Activated naive CD4-positive, alpha-beta T cell treated with anti-CD3 and anti-CD28 coated beads, Interleukin-2, amount 50 U/mL, for 24 hours (primary cell): Measurements from ENCODE around the gene PRPF18.
A peak's percentile ranks its signal among the peaks of the same experiment; 100 is the strongest.

Experiments used
- H3K27ac Mint-ChIP-seq: one replicate; pipeline ENCODE4 v1.8.0; 2021; ENCODE audit warnings: mild to moderate bottlenecking, mixed read lengths
- H3K27me3 Mint-ChIP-seq: one replicate; pipeline ENCODE4 v1.8.0; 2021; ENCODE audit warnings: mixed read lengths
- H3K36me3 Mint-ChIP-seq: one replicate; pipeline ENCODE4 v1.8.0; 2021; ENCODE audit warnings: mixed read lengths
- H3K4me1 Mint-ChIP-seq: one replicate; pipeline ENCODE4 v1.8.0; 2021; ENCODE audit warnings: mixed read lengths
- H3K4me3 Mint-ChIP-seq: one replicate; pipeline ENCODE4 v1.8.0; 2021; ENCODE audit warnings: mild to moderate bottlenecking, mixed read lengths
- H3K9me3 Mint-ChIP-seq: one replicate; pipeline ENCODE4 v1.8.0; 2021; ENCODE audit warnings: mixed read lengths

PRPF18 gene

GRCh38 chr10:13649844-13650520, 63.2 kb downstream of the PRPF18 start:
- H3K27ac Mint-ChIP-seq = no peak overlapping the region

GRCh38 chr10:13650961-13651360, 64.2 kb downstream of the PRPF18 start:
- H3K27me3 Mint-ChIP-seq = no peaks in the 10 kb centered on the region
- H3K27ac Mint-ChIP-seq = no peak overlapping the region
- H3K4me3 Mint-ChIP-seq = no peak overlapping the region

More at GRCh38 chr10:13649844-13650520, 63.2 kb downstream of the PRPF18 start:
- Mint-ChIP-seq H3K27me3 (no peaks in the 10 kb centered on the region), H3K36me3 (peaks cover 5% of the 10 kb centered on the region), H3K9me3 (no peaks in the 10 kb centered on the region), H3K4me3 (no peak overlapping the region), H3K4me1 (peaks cover 14% of the 10 kb centered on the region)

GRCh38 chr10:13651969-13652720, 65.4 kb downstream of the PRPF18 start:
- H3K9me3 Mint-ChIP-seq = no peaks in the 10 kb centered on the region

More at GRCh38 chr10:13650961-13651360, 64.2 kb downstream of the PRPF18 start:
- peaks cover 14% of the 10 kb centered on the region for H3K4me1 Mint-ChIP-seq
- peaks cover 2% of the 10 kb centered on the region for H3K36me3 Mint-ChIP-seq
- no peaks in the 10 kb centered on the region for H3K9me3 Mint-ChIP-seq

GRCh38 chr10:13652860-13653259, 66.1 kb downstream of the PRPF18 start:
- H3K4me3 Mint-ChIP-seq = no peak overlapping the region
- H3K9me3 Mint-ChIP-seq = no peaks in the 10 kb centered on the region
- H3K4me1 Mint-ChIP-seq = peaks cover 10% of the 10 kb centered on the region
- H3K36me3 Mint-ChIP-seq = no peaks in the 10 kb centered on the region
- no peaks in the 10 kb centered on the region for H3K27me3 Mint-ChIP-seq
- no peak overlapping the region for H3K27ac Mint-ChIP-seq

More at GRCh38 chr10:13651969-13652720, 65.4 kb downstream of the PRPF18 start:
- no peaks in the 10 kb centered on the region for H3K36me3 Mint-ChIP-seq
- no peaks in the 10 kb centered on the region for H3K27me3 Mint-ChIP-seq
- H3K27ac Mint-ChIP-seq = no peak overlapping the region
- peaks cover 14% of the 10 kb centered on the region for H3K4me1 Mint-ChIP-seq
- H3K4me3 Mint-ChIP-seq = no peak overlapping the region

GRCh38 chr10:13654118-13654830, 67.5 kb downstream of the PRPF18 start:
- H3K9me3 Mint-ChIP-seq = no peaks in the 10 kb centered on the region
- H3K27me3 Mint-ChIP-seq = no peaks in the 10 kb centered on the region
- peak overlapping the region; percentile 24 for H3K27ac Mint-ChIP-seq
- H3K36me3 Mint-ChIP-seq = no peaks in the 10 kb centered on the region
- no peak overlapping the region for H3K4me3 Mint-ChIP-seq
- H3K4me1 Mint-ChIP-seq = no peaks in the 10 kb centered on the region

GRCh38 chr10:13654846-13655245, 68.1 kb downstream of the PRPF18 start:
- Mint-ChIP-seq H3K27me3 (no peaks in the 10 kb centered on the region), H3K4me1 (peaks cover 3% of the 10 kb centered on the region), H3K4me3 (no peak overlapping the region), H3K27ac (no peak overlapping the region), H3K36me3 (no peaks in the 10 kb centered on the region), H3K9me3 (no peaks in the 10 kb centered on the region)

- Mint-ChIP-seq H3K36me3 (no peaks in the 10 kb centered on the region), H3K9me3 (no peaks in the 10 kb centered on the region), H3K4me1 (peaks cover 8% of the 10 kb centered on the region), H3K4me3 (no peak overlapping the region), H3K27me3 (no peaks in the 10 kb centered on the region), H3K27ac (no peak overlapping the region)
Observed at GRCh38 chr10:13656337-13657100, 69.8 kb downstream of the PRPF18 start.

- Mint-ChIP-seq H3K4me3 (no peak overlapping the region), H3K27ac (no peak overlapping the region), H3K27me3 (no peaks in the 10 kb centered on the region)
Observed at GRCh38 chr10:13657101-13657680, 70.4 kb downstream of the PRPF18 start.

GRCh38 chr10:13658264-13658663, 71.5 kb downstream of the PRPF18 start:
- H3K27ac Mint-ChIP-seq = no peak overlapping the region
- no peaks in the 10 kb centered on the region for H3K36me3 Mint-ChIP-seq
- no peaks in the 10 kb centered on the region for H3K9me3 Mint-ChIP-seq
- no peak overlapping the region for H3K4me3 Mint-ChIP-seq
- peaks cover 8% of the 10 kb centered on the region for H3K4me1 Mint-ChIP-seq
- H3K27me3 Mint-ChIP-seq = no peaks in the 10 kb centered on the region

More at GRCh38 chr10:13657101-13657680, 70.4 kb downstream of the PRPF18 start:
- peaks cover 8% of the 10 kb centered on the region for H3K4me1 Mint-ChIP-seq
- H3K36me3 Mint-ChIP-seq = no peaks in the 10 kb centered on the region
- no peaks in the 10 kb centered on the region for H3K9me3 Mint-ChIP-seq

- Mint-ChIP-seq H3K4me1 (peaks cover 8% of the 10 kb centered on the region), H3K36me3 (no peaks in the 10 kb centered on the region), H3K9me3 (no peaks in the 10 kb centered on the region), H3K27ac (no peak overlapping the region), H3K27me3 (no peaks in the 10 kb centered on the region), H3K4me3 (no peak overlapping the region)
Observed at GRCh38 chr10:13658871-13659685, 72.3 kb downstream of the PRPF18 start.

GRCh38 chr10:13659887-13660550, 73.3 kb downstream of the PRPF18 start:
- H3K36me3 Mint-ChIP-seq = no peaks in the 10 kb centered on the region
- H3K27ac Mint-ChIP-seq = no peak overlapping the region
- no peaks in the 10 kb centered on the region for H3K27me3 Mint-ChIP-seq
- no peak overlapping the region for H3K4me3 Mint-ChIP-seq
- H3K4me1 Mint-ChIP-seq = peaks cover 8% of the 10 kb centered on the region
- H3K9me3 Mint-ChIP-seq = no peaks in the 10 kb centered on the region

GRCh38 chr10:13660551-13660920, 73.8 kb downstream of the PRPF18 start:
- Mint-ChIP-seq H3K27me3 (no peaks in the 10 kb centered on the region), H3K4me3 (no peak overlapping the region), H3K27ac (no peak overlapping the region), H3K4me1 (peaks cover 8% of the 10 kb centered on the region), H3K36me3 (no peaks in the 10 kb centered on the region), H3K9me3 (no peaks in the 10 kb centered on the region)

- Mint-ChIP-seq H3K9me3 (no peaks in the 10 kb centered on the region), H3K36me3 (no peaks in the 10 kb centered on the region), H3K4me3 (no peak overlapping the region), H3K27ac (no peak overlapping the region), H3K4me1 (peaks cover 8% of the 10 kb centered on the region), H3K27me3 (no peaks in the 10 kb centered on the region)
Observed at GRCh38 chr10:13661256-13661655, 74.5 kb downstream of the PRPF18 start.
